Smooth muscle cell (in vitro differentiated cells): ENCODE measurements around the gene ZBTB43. TPM values are rescaled to one million over a fixed set of nuclear protein-coding genes. Genes with fewer than 3 reads are reported as not detected.

ENCODE experiments used
- DNase-seq: peaks from one replicate; lab custom pipeline; 2025; ENCODE audit not compliant: unreplicated experiment; lab: John Stamatoyannopoulos, UW
- H2AFZ ChIP-seq: fragments of 200-600 bp; sonication (generic); 2 replicates; pipeline ENCODE4 v1.6.0; 2016; ENCODE audit warnings: antibody characterized with exemption, low read depth, mild to moderate bottlenecking
- H3F3A ChIP-seq: fragments of 200-600 bp; sonication (generic); 2 replicates; pipeline ENCODE4 v1.6.0; 2017; ENCODE audit warnings: antibody characterized with exemption, low read depth
- H3K27ac ChIP-seq: fragments of 200-600 bp; sonication (generic); 2 replicates; pipeline ENCODE4 v1.5.1; 2016; ENCODE audit warnings: low read depth, mild to moderate bottlenecking
- H3K27me3 ChIP-seq: fragments of 200-600 bp; sonication (generic); 2 replicates; pipeline ENCODE4 v1.6.1; 2016; ENCODE audit warnings: low read depth, mild to moderate bottlenecking
- H3K36me3 ChIP-seq: fragments of 200-600 bp; sonication (generic); 2 replicates; pipeline ENCODE4 v1.5.1; 2016; ENCODE audit warnings: low read depth
- H3K4me1 ChIP-seq: fragments of 200-600 bp; sonication (generic); 2 replicates; pipeline ENCODE4 v1.5.1; 2016; ENCODE audit warnings: low read depth
- H3K4me2 ChIP-seq: fragments of 200-600 bp; sonication (generic); 2 replicates; pipeline ENCODE4 v1.6.0; 2016; ENCODE audit warnings: mild to moderate bottlenecking
- H3K4me3 ChIP-seq: fragments of 200-600 bp; sonication (generic); 2 replicates; pipeline ENCODE4 v1.5.1; 2016; ENCODE audit warnings: mild to moderate bottlenecking
- H3K79me2 ChIP-seq: fragments of 200-600 bp; sonication (generic); 2 replicates; pipeline ENCODE4 v1.6.0; 2016; ENCODE audit warnings: low read depth, mild to moderate bottlenecking
- H3K9ac ChIP-seq: fragments of 200-600 bp; sonication (generic); 2 replicates; pipeline ENCODE4 v1.6.0; 2016; ENCODE audit warnings: low read depth
- H3K9me3 ChIP-seq: fragments of 200-600 bp; sonication (generic); replicated peaks from 2 replicates; pipeline ENCODE4 v1.5.1; 2016; ENCODE audit warnings: low read depth
- H4K20me1 ChIP-seq: fragments of 200-600 bp; sonication (generic); 2 replicates; pipeline ENCODE4 v1.6.0; 2016; ENCODE audit warnings: low read depth
- WGBS: methylation state at CpG from one replicate; pipeline ENCODE4 v1.1.7; 2016; ENCODE audit warnings: low lambda C conversion rate; 5-methylcytosine and 5-hydroxymethylcytosine counted together
- polyA plus RNA-seq: library from polyadenylated mRNA; unstranded; fragments of >200 nt; fragmentation: Nextera tagmentation; extraction: Ambion mirVana; gene quantifications from 2 replicates; pipeline ENCODE4 v1.2.1, GENCODE V29; 2016
- total RNA-seq: library from RNA; depleted of rRNA; stranded (reverse); fragments of >200 nt; gene quantifications from 2 replicates; pipeline ENCODE4 v1.2.3, GENCODE V29; 2014
- TF ChIP-seq, protein P1 (sequence below): fragments of 200-600 bp; sonication (generic); IDR thresholded peaks from 2 replicates; pipeline ENCODE4 v1.5.1; 2017; ENCODE audit warnings: borderline replicate concordance, mild to moderate bottlenecking, antibody characterized with exemption; ENCODE audit not compliant: insufficient read depth, poor library complexity, severe bottlenecking

ZBTB43 gene
- total and polyA plus RNA-seq, 2 experiments from 2014 or later = 11.5 to 12.3 TPM

DNA sequence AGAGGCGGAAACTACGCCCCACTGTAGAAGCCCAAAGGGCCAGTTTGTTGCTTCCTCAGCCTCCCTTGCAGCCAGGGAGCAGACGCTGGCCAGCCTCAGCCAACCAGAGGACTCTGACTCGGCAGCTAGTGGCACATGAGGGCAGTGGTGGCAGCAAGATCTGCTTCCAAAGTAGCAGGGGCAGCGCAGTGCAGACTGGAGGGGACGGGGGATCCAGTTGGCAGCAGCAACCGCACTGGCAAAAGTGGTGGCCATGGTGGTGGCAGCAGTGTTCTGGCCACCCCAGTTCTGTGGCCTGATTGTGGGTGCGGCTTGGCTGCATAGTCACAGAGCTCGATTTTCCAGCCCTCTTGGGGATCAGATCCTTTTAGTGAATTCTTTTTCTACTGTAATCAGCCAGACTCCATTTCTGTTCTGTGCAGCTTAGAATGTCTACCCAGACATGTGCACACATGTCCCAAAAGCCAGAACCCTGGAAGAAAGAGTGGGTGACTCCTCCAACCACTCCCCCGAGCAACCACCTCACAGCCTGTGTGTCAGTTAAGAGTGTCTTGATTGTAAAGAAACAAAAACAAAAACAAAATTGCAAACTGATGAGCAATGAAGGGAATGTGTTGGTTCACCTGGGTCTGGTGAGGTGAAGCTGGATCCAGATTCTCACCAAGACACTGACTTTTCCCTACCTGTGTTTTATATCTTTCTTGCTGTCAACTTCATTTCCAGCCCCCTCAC, 11.0 kb upstream of the ZBTB43 start:
- Histone ChIP-seq H3K27me3 (no peaks in the 10 kb centered on the region), H3K79me2 (no peaks in the 10 kb centered on the region), H3K9me3 (no peaks in the 10 kb centered on the region), H3K36me3 (no peaks in the 10 kb centered on the region), H3K4me3 (no peak overlapping the region), H4K20me1 (no peaks in the 10 kb centered on the region), H3F3A (no peaks in the 10 kb centered on the region), H3K4me1 (no peaks in the 10 kb centered on the region), H3K27ac (peak overlapping the region; percentile 77), H2AFZ (no peak overlapping the region), H3K4me2 (no peak overlapping the region), H3K9ac (no peak overlapping the region)
- TF ChIP-seq, protein P1, sequence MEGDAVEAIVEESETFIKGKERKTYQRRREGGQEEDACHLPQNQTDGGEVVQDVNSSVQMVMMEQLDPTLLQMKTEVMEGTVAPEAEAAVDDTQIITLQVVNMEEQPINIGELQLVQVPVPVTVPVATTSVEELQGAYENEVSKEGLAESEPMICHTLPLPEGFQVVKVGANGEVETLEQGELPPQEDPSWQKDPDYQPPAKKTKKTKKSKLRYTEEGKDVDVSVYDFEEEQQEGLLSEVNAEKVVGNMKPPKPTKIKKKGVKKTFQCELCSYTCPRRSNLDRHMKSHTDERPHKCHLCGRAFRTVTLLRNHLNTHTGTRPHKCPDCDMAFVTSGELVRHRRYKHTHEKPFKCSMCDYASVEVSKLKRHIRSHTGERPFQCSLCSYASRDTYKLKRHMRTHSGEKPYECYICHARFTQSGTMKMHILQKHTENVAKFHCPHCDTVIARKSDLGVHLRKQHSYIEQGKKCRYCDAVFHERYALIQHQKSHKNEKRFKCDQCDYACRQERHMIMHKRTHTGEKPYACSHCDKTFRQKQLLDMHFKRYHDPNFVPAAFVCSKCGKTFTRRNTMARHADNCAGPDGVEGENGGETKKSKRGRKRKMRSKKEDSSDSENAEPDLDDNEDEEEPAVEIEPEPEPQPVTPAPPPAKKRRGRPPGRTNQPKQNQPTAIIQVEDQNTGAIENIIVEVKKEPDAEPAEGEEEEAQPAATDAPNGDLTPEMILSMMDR = no peak
- no peak for DNase-seq
- 85% methylated on average over 10 of the region's 10 CpGs for WGBS

DNA sequence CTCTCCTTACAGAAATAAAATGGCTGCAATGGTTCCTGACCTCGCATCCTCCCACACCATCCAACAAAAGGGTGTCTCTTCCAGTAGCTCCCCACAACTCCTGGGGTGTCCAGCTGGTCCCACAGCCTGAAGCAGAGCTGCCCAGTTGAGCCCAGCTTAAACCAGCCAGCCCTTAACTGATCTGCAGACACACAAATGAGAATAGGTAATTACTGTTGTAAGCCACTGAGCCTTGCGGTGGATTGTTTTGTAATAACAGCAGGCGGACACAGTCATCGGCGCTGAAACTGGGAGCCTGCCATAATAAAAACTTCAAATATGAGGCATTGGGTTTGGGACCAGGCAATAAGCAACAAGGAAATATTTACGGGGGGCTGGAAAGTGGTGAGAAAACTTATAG, 10.4 kb upstream of the ZBTB43 start:
- no peak for DNase-seq

DNA sequence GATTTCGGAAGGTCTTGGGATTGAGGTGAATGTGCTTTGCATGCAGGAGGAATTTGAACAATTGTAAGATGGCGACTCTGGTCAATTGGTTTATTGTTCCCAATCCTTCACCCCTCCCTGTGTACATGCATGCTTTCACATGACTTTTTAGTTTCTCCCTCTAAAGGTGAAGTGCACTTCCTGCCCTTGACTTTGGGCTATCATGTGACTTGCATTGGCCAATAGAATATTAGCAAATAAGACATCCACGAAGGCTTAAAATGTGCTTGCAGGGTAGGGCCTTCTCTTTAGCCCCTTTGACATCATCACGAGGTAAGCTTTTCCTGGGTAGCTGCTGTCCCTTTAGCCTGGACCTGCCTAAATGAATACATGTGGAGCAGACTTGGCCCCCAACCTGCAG, 8.1 kb upstream of the ZBTB43 start:
- H3K4me3 ChIP-seq = no peak overlapping the region
- H3K27me3 ChIP-seq = no peaks in the 10 kb centered on the region
- WGBS = 86% methylated on average over 4 of the region's 4 CpGs

More for the DNA sequence above, 10.4 kb upstream of the ZBTB43 start:
- Histone ChIP-seq H3F3A (no peaks in the 10 kb centered on the region), H2AFZ (no peak overlapping the region), H3K9me3 (no peaks in the 10 kb centered on the region), H3K9ac (no peak overlapping the region), H3K27ac (peak overlapping the region; percentile 77), H3K79me2 (no peaks in the 10 kb centered on the region), H3K4me3 (no peak overlapping the region), H4K20me1 (no peaks in the 10 kb centered on the region), H3K27me3 (no peaks in the 10 kb centered on the region), H3K4me1 (no peaks in the 10 kb centered on the region), H3K36me3 (no peaks in the 10 kb centered on the region), H3K4me2 (no peak overlapping the region)
- 79% methylated on average over 6 of the region's 6 CpGs for WGBS
- TF ChIP-seq, protein P1 = no peak

More for the DNA sequence above, 8.1 kb upstream of the ZBTB43 start:
- Histone ChIP-seq H2AFZ (no peak overlapping the region), H3K9me3 (no peaks in the 10 kb centered on the region), H3K27ac (no peak overlapping the region), H4K20me1 (no peaks in the 10 kb centered on the region), H3K4me2 (no peak overlapping the region), H3K9ac (no peak overlapping the region), H3K79me2 (no peaks in the 10 kb centered on the region), H3K36me3 (no peaks in the 10 kb centered on the region), H3K4me1 (no peaks in the 10 kb centered on the region), H3F3A (no peaks in the 10 kb centered on the region)
- DNase-seq = no peak
- TF ChIP-seq, protein P1 = no peak
